ENCODE measurements around the gene MUC12. TPM values are rescaled to one million over a fixed set of nuclear protein-coding genes. Genes with fewer than 3 reads are reported as not detected.

The MUC12 gene
- total RNA-seq (2011; cell fraction: chromatin; rRNA removed; ENCODE audit: low replicate concordance) = not detected in 2 replicates
- total RNA-seq (2011; cell fraction: nucleolus; rRNA removed) = 1.0 TPM in 1 of 2 replicates, not detected in the other
- total RNA-seq (2011; cell fraction: nucleoplasm; rRNA removed) = not detected in 2 replicates
- total RNA-seq (2014; rRNA removed) (0.33 and 1.2 TPM in 2 replicates), total RNA-seq (2014; rRNA removed; fragmentation: Illumina TruSeq; extraction: Trizol) (0.29 TPM in 1 of 2 replicates, not detected in the other), total RNA-seq (2015; rRNA removed; fragmentation: Illumina TruSeq; extraction: Trizol) (not detected in 2 replicates), total RNA-seq (2021) (0.40 and 1.1 TPM in 2 replicates), polyA plus RNA-seq (2011; rRNA removed) (0.43 and 1.1 TPM in 2 replicates), polyA plus RNA-seq (2014; fragmentation: Illumina TruSeq; extraction: Trizol) (0.85 and 2.5 TPM in 2 replicates), polyA plus RNA-seq (2014; fragmentation: Nextera tagmentation; extraction: Ambion mirVana) (under 1 TPM; 0.23 to 0.46 TPM), polyA plus RNA-seq (2014; rRNA removed) (0.73 and 0.94 TPM in 2 replicates), polyA minus RNA-seq (2011; rRNA and poly(A)+ RNA removed) (not detected in 2 replicates), Bru-seq, nascent RNA (not detected), BruChase-seq, experiment 1, labeled RNA remaining after a 2-hour chase (percentile 2 among the genes with signal in this experiment), BruChase-seq, experiment 2, labeled RNA remaining after a 6-hour chase (percentile 2 among the genes with signal in this experiment)
- 0.24 and 2.9 TPM in 2 replicates for polyA plus RNA-seq (2011; cell fraction: cytosol; rRNA removed)
- polyA plus RNA-seq (2011; cell fraction: nucleus; rRNA removed) = 0.20 and 0.73 TPM in 2 replicates
- polyA plus RNA-seq (2012) = 1.5 and 1.7 TPM in 2 replicates
- polyA minus RNA-seq (2011; cell fraction: cytosol; rRNA and poly(A)+ RNA removed) = not detected in 2 replicates
- polyA minus RNA-seq (2011; cell fraction: nucleus; rRNA and poly(A)+ RNA removed) = not detected in 2 replicates
- long read RNA-seq, experiment 1, partial matches to known transcripts = 0 of 1 reads
- long read RNA-seq, experiment 1, other reads (novel, unspliced or antisense) = 0 of 1 reads
- long read RNA-seq, experiment 2, partial matches to known transcripts = 0 of 2 reads
- long read RNA-seq, experiment 2, other reads (novel, unspliced or antisense) = 1 of 2 reads
- long read RNA-seq, experiment 3 = 0 reads

GRCh38 chr7:100969066-100969615, at the start of gene MUC12:
Gene MUC12, plus strand, starts transcription at chr7:100969565. Its CDS starts 58 bp downstream, at chr7:100969623.
- Histone ChIP-seq H3K27ac (ENCODE audit: extremely low read depth, low read depth, low read length) (no peak within 1 kb of the TSS), H3K4me3 (no peak within 1 kb of the TSS), H2AFZ (ENCODE audit: low read depth, low read length) (no peak within 1 kb of the TSS), H3K27me3 (ENCODE audit: control insufficient read depth in 2 of 2, insufficient read depth in 2 of 2, low read length in 2 of 2) (peaks cover 32 to 65% of the 10 kb centered on the region in 2 experiments), H3K9me1 (ENCODE audit: control insufficient read depth, insufficient read depth, low read length) (peaks cover 10% of the 10 kb centered on the region), H3K4me2 (ENCODE audit: insufficient read depth, low read length) (no peak within 1 kb of the TSS), H3K79me2 (ENCODE audit: control insufficient read depth, insufficient read depth, low read length) (no peaks in the 10 kb centered on the region), H3K9me3 (replicated peaks; ENCODE audit: control insufficient read depth, insufficient read depth, low read depth, low read length) (no peaks in the 10 kb centered on the region), H3K9ac (ENCODE audit: insufficient read depth in 1 of 2, low read depth in 2 of 2, low read length in 2 of 2) (no peak within 1 kb of the TSS; a peak in 1 of 4 replicates), H3K4me1 (replicated peaks in 1 of 2; ENCODE audit: control insufficient read depth in 2 of 2, insufficient read depth in 2 of 2, low read length in 2 of 2) (peaks cover 12 to 25% of the 10 kb centered on the region in 2 experiments; a peak in 4 of 5 replicates), H4K20me1 (replicated peaks; ENCODE audit: control insufficient read depth, insufficient read depth, low read length) (peaks cover 20% of the 10 kb centered on the region), H3K36me3 (ENCODE audit: control insufficient read depth, insufficient read depth, low read length) (no peaks in the 10 kb centered on the region)
- no peak for DNase-seq (ENCODE audit: extremely low read depth in 1 of 4, low spot score in 3 of 4)
- WGBS (ENCODE audit: insufficient coverage, low coverage, missing lambda C conversion rate) = under 1% methylated on average over 12 of the region's 12 CpGs
- no TSS peak for BruUV-seq (replicated peaks)
- in situ Hi-C loops (cut with MboI) = no loop called here
- intact Hi-C loops (cut with micrococcal nuclease) = loop anchor here (2.0 to 5.0 kb wide), 2 partner anchors 16 to 172 kb away; no protein-coding TSS in a partner anchor
- FAIRE-seq = no peak
- CTCF ChIA-PET (ENCODE audit: low intra/inter-chr PET ratio) = no interaction called here
- POLR2A ChIA-PET = interaction anchor here (1.0 kb wide), 1 partner anchor 11 kb away, joined by 3 read pairs; no protein-coding TSS in a partner anchor
- no peak for ATAC-seq
- no peak for TF ChIP-seq SMAD4 (CRISPR knock-in tag; conservative IDR thresholded peaks at IDR 0.05)
- TF ChIP-seq ZNF561 (CRISPR knock-in tag; conservative IDR thresholded peaks at IDR 0.05) = no peak
- no peak for TF ChIP-seq RHOXF2B (CRISPR knock-in tag; conservative IDR thresholded peaks at IDR 0.05)
- no peak for TF ChIP-seq CEBPB (tag; IDR thresholded peaks at IDR 0.05)
- TF ChIP-seq KLF16 (IDR thresholded peaks at IDR 0.05) = no peak
- no peak for TF ChIP-seq HDAC2 (IDR thresholded peaks at IDR 0.05)
- TF ChIP-seq ZBTB34 (CRISPR knock-in tag; IDR thresholded peaks at IDR 0.05) = no peak
- TF ChIP-seq KLF10 (CRISPR knock-in tag; IDR thresholded peaks at IDR 0.05) = no peak
- no peak for TF ChIP-seq ZKSCAN8 (CRISPR knock-in tag; IDR thresholded peaks at IDR 0.05)
- no peak for TF ChIP-seq BHLHE40 (IDR thresholded peaks at IDR 0.05; ENCODE audit: low read length)
- TF ChIP-seq ARID3B (CRISPR knock-in tag; IDR thresholded peaks at IDR 0.05; ENCODE audit: borderline replicate concordance) = no peak
- TF ChIP-seq KLF1 (tag; IDR thresholded peaks at IDR 0.05) = no peak
- TF ChIP-seq FOS (IDR thresholded peaks at IDR 0.05; ENCODE audit: extremely low read depth, insufficient read length) = no peak
- no peak for TF ChIP-seq ATF1 (CRISPR knock-in tag; IDR thresholded peaks at IDR 0.05)
- no peak for TF ChIP-seq ATF1 (tag; IDR thresholded peaks at IDR 0.05)
- TF ChIP-seq SIRT6 (IDR thresholded peaks at IDR 0.05; ENCODE audit: low read depth, low read length) = no peak
- TF ChIP-seq TCF7 (IDR thresholded peaks at IDR 0.05; ENCODE audit: borderline replicate concordance) = no peak
- no peak for TF ChIP-seq CEBPG (CRISPR knock-in tag; IDR thresholded peaks at IDR 0.05)
- no peak for TF ChIP-seq CEBPG (tag; conservative IDR thresholded peaks at IDR 0.05 in 1 of 2, IDR thresholded peaks at IDR 0.05 in 1 of 2)

Data from K562 (cell line).